SKM-1 treated with dmso at 0.1 percent for 144 hours (cell line): ENCODE results near the gene JMJD7.
A peak's percentile ranks its signal among the peaks of the same experiment; 100 is the strongest.

Source experiments
- DNase-seq: peaks from one replicate; lab custom pipeline; 2025; ENCODE audit not compliant: unreplicated experiment; lab: John Stamatoyannopoulos, UW

JMJD7 gene

GRCh38 chr15:41862515-41863116 is 34.7 kb downstream of the JMJD7 start:
- DNase-seq: no peak

GRCh38 chr15:41865490-41866055 is 37.7 kb downstream of the JMJD7 start:
- no peak for DNase-seq

- DNase-seq: peak; percentile 33
Observed at GRCh38 chr15:41866263-41866703, 38.4 kb downstream of the JMJD7 start.

GRCh38 chr15:41866872-41867579 is 39.1 kb downstream of the JMJD7 start:
- no peak for DNase-seq

- no peak for DNase-seq
Observed at GRCh38 chr15:41868321-41868720, 40.4 kb downstream of the JMJD7 start.

- DNase-seq: no peak
Observed at GRCh38 chr15:41869770-41870688, 42.1 kb downstream of the JMJD7 start.

GRCh38 chr15:41870689-41871081 is 42.8 kb downstream of the JMJD7 start:
- no peak for DNase-seq

GRCh38 chr15:41871175-41871905 is 43.4 kb downstream of the JMJD7 start:
- DNase-seq: no peak

GRCh38 chr15:41872166-41872747 is 44.4 kb downstream of the JMJD7 start:
- DNase-seq: no peak

GRCh38 chr15:41873711-41874110 is 45.8 kb downstream of the JMJD7 start:
- DNase-seq: no peak

- DNase-seq: no peak
Observed at GRCh38 chr15:41874736-41875135, 46.8 kb downstream of the JMJD7 start.

GRCh38 chr15:41876007-41876406 is 48.1 kb downstream of the JMJD7 start:
- DNase-seq: no peak

- no peak for DNase-seq
Observed at GRCh38 chr15:41876689-41877088, 48.8 kb downstream of the JMJD7 start.

- no peak for DNase-seq
Observed at GRCh38 chr15:41877631-41878354, 49.9 kb downstream of the JMJD7 start.

GRCh38 chr15:41878355-41878699 is 50.4 kb downstream of the JMJD7 start:
- no peak for DNase-seq

GRCh38 chr15:41879321-41879845 is 51.5 kb downstream of the JMJD7 start:
- no peak for DNase-seq

- DNase-seq: no peak
Observed at GRCh38 chr15:41880156-41880877, 52.4 kb downstream of the JMJD7 start.

GRCh38 chr15:41881086-41881485 is 53.2 kb downstream of the JMJD7 start:
- no peak for DNase-seq

GRCh38 chr15:41881550-41881919 is 53.6 kb downstream of the JMJD7 start:
- no peak for DNase-seq
